ENCODE measurements around the gene DRAP1. TPM values are rescaled to one million over a fixed set of nuclear protein-coding genes. Genes with fewer than 3 reads are reported as not detected.

The DRAP1 gene
- total RNA-seq, 1 donor from 2014 or later, result 66.1 TPM

DNA sequence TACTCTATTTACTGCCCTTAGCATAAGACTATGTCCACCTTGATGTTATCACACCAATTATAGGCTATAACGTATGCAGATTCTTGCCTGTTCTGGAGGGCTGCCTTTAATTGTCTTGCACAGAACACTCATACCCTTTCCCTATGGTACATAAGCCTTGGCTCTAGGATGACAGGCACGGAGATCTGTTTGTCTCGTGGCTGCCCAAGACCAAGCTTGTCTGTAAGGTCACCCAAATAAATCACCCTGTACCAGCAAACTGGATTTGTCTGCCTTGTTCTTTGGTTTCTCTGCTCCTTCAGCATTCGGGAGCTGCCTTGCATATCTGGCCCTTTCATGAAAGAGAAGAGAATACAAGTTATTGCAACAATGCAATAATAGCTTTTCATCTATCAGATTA, 18.5 kb downstream of the DRAP1 start:
- Mint-ChIP-seq H3K27ac (no peak overlapping the region), H3K27me3 (peaks cover 29% of the 10 kb centered on the region), H3K4me3 (no peak overlapping the region), H3K9me3 (no peaks in the 10 kb centered on the region), H3K36me3 (no peaks in the 10 kb centered on the region), H3K4me1 (ENCODE audit: unreplicated experiment) (peaks cover 4% of the 10 kb centered on the region)
- TF ChIP-seq, protein P1, sequence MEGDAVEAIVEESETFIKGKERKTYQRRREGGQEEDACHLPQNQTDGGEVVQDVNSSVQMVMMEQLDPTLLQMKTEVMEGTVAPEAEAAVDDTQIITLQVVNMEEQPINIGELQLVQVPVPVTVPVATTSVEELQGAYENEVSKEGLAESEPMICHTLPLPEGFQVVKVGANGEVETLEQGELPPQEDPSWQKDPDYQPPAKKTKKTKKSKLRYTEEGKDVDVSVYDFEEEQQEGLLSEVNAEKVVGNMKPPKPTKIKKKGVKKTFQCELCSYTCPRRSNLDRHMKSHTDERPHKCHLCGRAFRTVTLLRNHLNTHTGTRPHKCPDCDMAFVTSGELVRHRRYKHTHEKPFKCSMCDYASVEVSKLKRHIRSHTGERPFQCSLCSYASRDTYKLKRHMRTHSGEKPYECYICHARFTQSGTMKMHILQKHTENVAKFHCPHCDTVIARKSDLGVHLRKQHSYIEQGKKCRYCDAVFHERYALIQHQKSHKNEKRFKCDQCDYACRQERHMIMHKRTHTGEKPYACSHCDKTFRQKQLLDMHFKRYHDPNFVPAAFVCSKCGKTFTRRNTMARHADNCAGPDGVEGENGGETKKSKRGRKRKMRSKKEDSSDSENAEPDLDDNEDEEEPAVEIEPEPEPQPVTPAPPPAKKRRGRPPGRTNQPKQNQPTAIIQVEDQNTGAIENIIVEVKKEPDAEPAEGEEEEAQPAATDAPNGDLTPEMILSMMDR (conservative IDR thresholded peaks at IDR 0.05), result no peak
- no peak for DNase-seq (ENCODE audit: extremely low spot score, unreplicated experiment)

DNA sequence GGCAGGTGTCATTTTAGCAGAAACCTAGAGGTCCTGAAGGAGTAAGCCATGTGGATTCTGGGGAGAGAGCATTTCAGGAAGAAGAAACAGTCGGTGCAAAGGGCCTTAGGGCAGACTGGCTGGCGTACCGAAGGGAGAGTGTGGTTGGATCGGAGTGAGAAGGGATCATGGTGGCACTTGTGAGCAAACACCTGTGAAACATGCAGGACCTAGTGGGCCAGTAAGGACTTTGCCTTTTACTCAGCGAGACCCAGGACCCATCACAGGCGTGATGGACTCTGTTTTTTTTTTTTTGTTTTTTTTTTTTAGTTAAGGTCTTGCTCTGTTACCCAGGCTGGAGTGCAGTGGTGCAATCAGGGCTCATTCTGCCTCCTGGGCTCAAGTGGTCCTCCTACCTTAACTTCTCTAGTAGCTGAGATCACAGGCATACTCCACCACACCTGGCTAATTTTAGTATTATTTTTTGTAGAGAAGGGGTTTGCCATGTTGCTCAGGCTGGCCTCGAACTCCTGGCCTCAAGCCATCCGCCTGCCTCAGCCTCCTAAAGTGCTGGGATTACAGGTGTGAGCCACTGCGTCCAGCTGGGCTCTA, 22.6 kb downstream of the DRAP1 start:
- Mint-ChIP-seq H3K36me3 (no peaks in the 10 kb centered on the region), H3K27ac (no peak overlapping the region), H3K4me3 (no peak overlapping the region), H3K4me1 (ENCODE audit: unreplicated experiment) (peaks cover 3% of the 10 kb centered on the region), H3K9me3 (no peaks in the 10 kb centered on the region), H3K27me3 (peaks cover 29% of the 10 kb centered on the region)
- DNase-seq (ENCODE audit: extremely low spot score, unreplicated experiment), result no peak
- TF ChIP-seq, protein P1 (conservative IDR thresholded peaks at IDR 0.05), result no peak

DNA sequence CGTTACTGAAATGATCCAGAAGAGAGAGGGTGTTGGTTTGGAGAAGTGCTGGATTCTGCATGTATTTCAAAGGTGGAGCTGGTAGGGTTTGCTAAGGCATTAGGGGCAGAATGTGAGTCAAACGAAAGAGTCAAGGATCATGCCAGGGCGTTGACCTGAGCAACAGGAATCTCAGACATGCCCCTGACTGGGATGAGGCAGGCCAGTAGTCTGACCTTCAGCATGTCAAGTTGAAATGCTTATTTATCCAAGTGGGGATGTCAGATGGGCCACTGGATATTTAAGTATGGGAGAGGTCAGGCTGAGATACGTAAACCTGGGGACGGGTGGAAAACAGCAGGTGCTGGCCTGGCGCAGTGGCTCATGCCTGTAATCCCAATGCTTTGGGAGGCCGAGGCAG, 23.3 kb downstream of the DRAP1 start:
- no peak overlapping the region for H3K27ac Mint-ChIP-seq
- peaks cover 3% of the 10 kb centered on the region for H3K4me1 Mint-ChIP-seq (ENCODE audit: unreplicated experiment)
- no peaks in the 10 kb centered on the region for H3K36me3 Mint-ChIP-seq
- no peaks in the 10 kb centered on the region for H3K9me3 Mint-ChIP-seq
- TF ChIP-seq, protein P1 (conservative IDR thresholded peaks at IDR 0.05), result no peak
- DNase-seq (ENCODE audit: extremely low spot score, unreplicated experiment), result no peak
- H3K4me3 Mint-ChIP-seq, result no peak overlapping the region
- H3K27me3 Mint-ChIP-seq, result peaks cover 28% of the 10 kb centered on the region

DNA sequence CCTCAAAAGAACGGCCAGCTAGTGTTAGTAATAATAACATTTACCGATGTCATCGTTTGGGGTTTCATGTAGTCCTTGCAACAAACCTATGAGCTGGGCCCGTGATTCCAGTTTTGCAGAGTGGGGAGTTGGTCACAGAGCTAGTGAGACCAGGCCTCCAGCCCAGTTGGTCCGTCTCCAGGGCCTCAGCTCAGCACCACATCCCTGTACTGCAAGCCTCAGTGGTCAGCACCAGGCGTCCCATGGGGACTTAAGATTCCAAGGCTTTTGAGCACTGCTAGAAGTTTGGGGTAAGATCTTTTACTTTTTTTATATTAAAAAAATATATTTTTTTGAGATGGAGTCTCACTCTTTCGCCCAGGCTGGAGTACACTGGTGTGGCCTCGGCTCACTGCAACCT, 25.0 kb downstream of the DRAP1 start:
- DNase-seq (ENCODE audit: extremely low spot score, unreplicated experiment), result no peak
- H3K36me3 Mint-ChIP-seq, result no peaks in the 10 kb centered on the region
- no peaks in the 10 kb centered on the region for H3K9me3 Mint-ChIP-seq
- H3K4me1 Mint-ChIP-seq (ENCODE audit: unreplicated experiment), result peaks cover 3% of the 10 kb centered on the region
- TF ChIP-seq, protein P1 (conservative IDR thresholded peaks at IDR 0.05), result no peak
- H3K4me3 Mint-ChIP-seq, result no peak overlapping the region
- H3K27ac Mint-ChIP-seq, result no peak overlapping the region
- peaks cover 26% of the 10 kb centered on the region for H3K27me3 Mint-ChIP-seq

DNA sequence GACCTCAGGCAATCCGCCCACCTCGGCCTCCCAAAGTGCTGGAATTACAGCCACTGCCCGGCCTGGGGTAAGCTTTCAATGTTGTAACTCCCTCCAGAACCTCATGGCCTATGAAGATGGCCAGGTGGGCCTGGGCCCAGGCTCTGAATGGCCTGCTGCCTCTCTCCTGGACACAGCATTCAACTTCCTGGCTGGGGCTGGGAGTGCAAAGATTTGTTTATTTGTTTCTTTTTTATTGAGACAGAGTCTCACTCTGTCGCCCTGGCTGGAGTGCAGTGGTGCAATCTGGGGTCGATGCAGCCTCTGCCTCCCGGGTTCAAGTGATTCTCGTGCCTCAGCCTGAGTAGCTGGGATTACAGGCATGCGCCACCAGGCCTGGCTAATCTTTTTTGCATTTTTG, 25.5 kb downstream of the DRAP1 start:
- H3K27ac Mint-ChIP-seq, result no peak overlapping the region
- peaks cover 3% of the 10 kb centered on the region for H3K4me1 Mint-ChIP-seq (ENCODE audit: unreplicated experiment)
- no peak for DNase-seq (ENCODE audit: extremely low spot score, unreplicated experiment)
- H3K4me3 Mint-ChIP-seq, result no peak overlapping the region
- H3K36me3 Mint-ChIP-seq, result no peaks in the 10 kb centered on the region
- H3K9me3 Mint-ChIP-seq, result no peaks in the 10 kb centered on the region
- peaks cover 27% of the 10 kb centered on the region for H3K27me3 Mint-ChIP-seq
- TF ChIP-seq, protein P1 (conservative IDR thresholded peaks at IDR 0.05), result no peak

Data from type B pancreatic cell (in vitro differentiated cells).